HUDEP-2 (cell line): ENCODE measurements around the gene PDZK1IP1.
"Not testable (repeated sequence)": the region's sequence is repeated elsewhere in the genome, so short reads cannot be mapped to it uniquely, and the experiment has no call there.

Experiments used
- DNase-seq, 76 experiments: peaks; one replicate each; lab custom pipeline; 2025; ENCODE audit not compliant: unreplicated experiment in 76 of 76; lab: John Stamatoyannopoulos, UW

The PDZK1IP1 gene

GRCh38 chr1:47183308-47184089 is 6.3 kb downstream of the PDZK1IP1 start:
- DNase-seq = no peak

GRCh38 chr1:47182676-47183235 is 7.1 kb downstream of the PDZK1IP1 start:
- DNase-seq = peak in 2 of 76 experiments; percentile 23 to 34

GRCh38 chr1:47181955-47182675 is 7.7 kb downstream of the PDZK1IP1 start:
- DNase-seq = peak in 72 of 76 experiments; percentile 35 to 93 (median 78)

- peak in 75 of 76 experiments; percentile 88 to 99 (median 96) for DNase-seq
Measured at GRCh38 chr1:47181095-47181954, 8.5 kb downstream of the PDZK1IP1 start.

- peak in 72 of 76 experiments; percentile 28 to 89 (median 73) for DNase-seq
Measured at GRCh38 chr1:47180603-47181094, 9.2 kb downstream of the PDZK1IP1 start.

- peak in 16 of 76 experiments; percentile 35 to 78 (median 56) for DNase-seq
Measured at GRCh38 chr1:47179988-47180563, 9.8 kb downstream of the PDZK1IP1 start.

- DNase-seq = peak in 74 of 76 experiments; percentile 27 to 95 (median 88)
Measured at GRCh38 chr1:47179017-47179987, 10.5 kb downstream of the PDZK1IP1 start.

- no peak for DNase-seq
Measured at GRCh38 chr1:47178654-47179016, 11.2 kb downstream of the PDZK1IP1 start.

GRCh38 chr1:47178020-47178419 is 11.8 kb downstream of the PDZK1IP1 start:
- no peak for DNase-seq

- peak in 49 of 76 experiments; percentile 7 to 72 (median 35) for DNase-seq
Measured at GRCh38 chr1:47175227-47175934, 14.5 kb downstream of the PDZK1IP1 start.

GRCh38 chr1:47174656-47175020 is 15.2 kb downstream of the PDZK1IP1 start:
- DNase-seq = no peak

- DNase-seq = no peak
Measured at GRCh38 chr1:47172782-47173181, 17.1 kb downstream of the PDZK1IP1 start.

- DNase-seq = no peak
Measured at GRCh38 chr1:47164552-47164951, 25.3 kb downstream of the PDZK1IP1 start.

GRCh38 chr1:47161298-47162040 is 28.4 kb downstream of the PDZK1IP1 start:
- DNase-seq = no peak

GRCh38 chr1:47160716-47161115 is 29.1 kb downstream of the PDZK1IP1 start:
- no peak for DNase-seq

- DNase-seq = not testable (repeated sequence)
Measured at GRCh38 chr1:47157957-47158356, 31.9 kb downstream of the PDZK1IP1 start.

- not testable (repeated sequence) for DNase-seq
Measured at GRCh38 chr1:47156457-47156856, 33.4 kb downstream of the PDZK1IP1 start.

GRCh38 chr1:47149162-47149561 is 40.7 kb downstream of the PDZK1IP1 start:
- not testable (repeated sequence) for DNase-seq
